CD4-positive, alpha-beta memory T cell (primary cell): ENCODE measurements around the gene FAM3D. TPM values are rescaled to one million over a fixed set of nuclear protein-coding genes. Genes with fewer than 3 reads are reported as not detected.

Experiments used
- CTCF ChIA-PET: fragments of 350-600 bp; sonication (Branson Sonifier 250); formaldehyde crosslinking; loops from one replicate; lab custom pipeline; 2021; ENCODE audit warnings: inconsistent platforms; ENCODE audit not compliant: partially characterized antibody; lab: Charles Lee
- POLR2A ChIA-PET: fragments of 350-600 bp; sonication (Branson Sonifier 250); formaldehyde crosslinking; loops from one replicate; lab custom pipeline; 2021; ENCODE audit not compliant: partially characterized antibody; lab: Charles Lee
- DNase-seq, 5 donors: peaks; one replicate each; pipeline versions ENCODE4 v3.0.0 to v3.0.0-alpha.2; 2020 to 2022; ENCODE audit warnings: mixed read lengths in 1 of 5
- H3K27ac ChIP-seq: one replicate; pipeline ENCODE4 v1.7.0; 2013; ENCODE audit warnings: low read depth, low read length
- H3K27me3 ChIP-seq: 2 replicates; pipeline ENCODE4 v1.7.0; 2013; ENCODE audit warnings: mild to moderate bottlenecking, low read length, moderate library complexity; ENCODE audit not compliant: insufficient read depth
- H3K36me3 ChIP-seq: 2 replicates; pipeline ENCODE4 v1.7.0; 2013; ENCODE audit warnings: mild to moderate bottlenecking, low read length, moderate library complexity; ENCODE audit not compliant: insufficient read depth
- H3K4me1 ChIP-seq: 2 replicates; pipeline ENCODE4 v1.7.0; 2013; ENCODE audit warnings: mild to moderate bottlenecking, low read length, moderate library complexity; ENCODE audit not compliant: insufficient read depth
- H3K4me3 ChIP-seq, 2 donors: one replicate each; pipeline ENCODE4 v1.7.0; 2013; ENCODE audit warnings: low read length in 2 of 2, mild to moderate bottlenecking in 1 of 2
- H3K9me3 ChIP-seq, 2 donors: one replicate each; pipeline ENCODE4 v1.7.0; 2013; ENCODE audit warnings: low read length in 2 of 2, control low read depth in 1 of 2; ENCODE audit not compliant: control insufficient read depth in 1 of 2
- H3K27ac Mint-ChIP-seq, 7 donors: one replicate each; pipeline ENCODE4 v1.8.0; 2020 to 2021; ENCODE audit warnings: mixed read lengths in 7 of 7, mild to moderate bottlenecking in 6 of 7, inconsistent platforms in 3 of 7, moderate library complexity in 3 of 7
- H3K27me3 Mint-ChIP-seq, 2 donors: one replicate each; pipeline ENCODE4 v1.8.0; 2020 to 2021; ENCODE audit warnings: mixed read lengths in 2 of 2
- H3K36me3 Mint-ChIP-seq, 2 donors: one replicate each; pipeline ENCODE4 v1.8.0; 2020 to 2021; ENCODE audit warnings: mixed read lengths in 2 of 2, inconsistent platforms in 1 of 2, mild to moderate bottlenecking in 1 of 2
- H3K4me1 Mint-ChIP-seq, 4 donors: one replicate each; pipeline ENCODE4 v1.8.0; 2020 to 2021; ENCODE audit warnings: mixed read lengths in 4 of 4, mild to moderate bottlenecking in 1 of 4
- H3K4me3 Mint-ChIP-seq, 8 donors: one replicate each; pipeline ENCODE4 v1.8.0; 2020 to 2021; ENCODE audit warnings: mixed read lengths in 8 of 8, mild to moderate bottlenecking in 7 of 8, moderate library complexity in 6 of 8, inconsistent platforms in 3 of 8
- H3K9me3 Mint-ChIP-seq, 8 donors: one replicate each; pipeline ENCODE4 v1.8.0; 2020 to 2021; ENCODE audit warnings: mixed read lengths in 8 of 8, mild to moderate bottlenecking in 5 of 8, inconsistent platforms in 3 of 8, moderate library complexity in 1 of 8
- intact Hi-C: fragments of 100-400 bp; cut with micrococcal nuclease; formaldehyde crosslinking; loops from one replicate; pipeline ENCODE4 v1.15.1; 2023
- polyA plus RNA-seq, 2 donors: library from polyadenylated mRNA; unstranded; fragments of 300-500 nt; fragmentation: Illumina TruSeq; gene quantifications; one replicate each; pipeline ENCODE4 v1.2.3, GENCODE V29; 2021
- total RNA-seq, 2 experiments: library from RNA; stranded (reverse); gene quantifications; one replicate each; pipeline ENCODE4 v1.2.3, GENCODE V29; 2021

Gene FAM3D
- total and polyA plus RNA-seq, 4 experiments from 2014 or later: not detected

DNA sequence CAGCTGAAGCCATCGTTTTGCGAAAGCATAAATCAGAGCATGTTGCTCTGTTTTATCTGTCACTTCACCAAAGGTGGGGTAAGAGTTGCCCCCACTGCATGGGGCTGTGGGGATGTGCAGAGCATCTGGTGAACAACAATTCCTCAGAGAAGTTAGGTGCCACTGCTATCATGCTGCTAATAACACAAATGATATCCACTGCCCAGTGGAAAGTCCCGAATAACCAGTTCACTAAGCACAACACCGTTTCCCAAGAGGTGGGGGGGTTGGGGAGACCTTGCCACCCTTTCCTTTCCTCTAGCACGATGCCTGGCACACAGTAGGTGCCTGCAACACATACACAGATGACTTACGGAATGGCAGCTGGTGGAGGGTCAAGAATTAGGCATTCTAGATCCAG is 38.6 kb downstream of the FAM3D start:
- no peak for DNase-seq
- peaks cover 0 to 3% of the 10 kb centered on the region in 2 donors for H3K27me3 Mint-ChIP-seq
- H3K36me3 ChIP-seq: no peaks in the 10 kb centered on the region
- H3K4me1 ChIP-seq: no peaks in the 10 kb centered on the region
- H3K9me3 Mint-ChIP-seq: no peaks in the 10 kb centered on the region
- intact Hi-C loops: no loop called here
- H3K36me3 Mint-ChIP-seq: no peaks in the 10 kb centered on the region
- no peak overlapping the region for H3K4me3 ChIP-seq
- H3K4me1 Mint-ChIP-seq: peaks cover 0 to 4% (median under 1%) of the 10 kb centered on the region in 4 donors
- CTCF ChIA-PET: interaction anchor here (2.7 to 9.4 kb wide), 2 partner anchors 43 to 58 kb away, joined by 5 to 94 read pairs; no protein-coding TSS in a partner anchor
- H3K4me3 Mint-ChIP-seq: no peak overlapping the region
- no peak overlapping the region for H3K27ac ChIP-seq
- no peaks in the 10 kb centered on the region for H3K27me3 ChIP-seq
- POLR2A ChIA-PET: no interaction called here
- H3K9me3 ChIP-seq: no peaks in the 10 kb centered on the region
- no peak overlapping the region for H3K27ac Mint-ChIP-seq

GRCh38 chr3:58627570-58627885 is 39.0 kb downstream of the FAM3D start:
- H3K4me3 Mint-ChIP-seq: no peak overlapping the region
- no peak overlapping the region for H3K27ac Mint-ChIP-seq
- Histone ChIP-seq H3K4me1 (no peaks in the 10 kb centered on the region), H3K9me3 (no peaks in the 10 kb centered on the region), H3K27me3 (no peaks in the 10 kb centered on the region), H3K36me3 (no peaks in the 10 kb centered on the region), H3K4me3 (no peak overlapping the region), H3K27ac (no peak overlapping the region)
- ChIA-PET CTCF (interaction anchor here (1.5 to 9.4 kb wide), 3 partner anchors 42 to 440 kb away, joined by 3 to 94 read pairs (median 5); no protein-coding TSS in a partner anchor), POLR2A (no interaction called here)
- H3K27me3 Mint-ChIP-seq: peaks cover 0 to 3% of the 10 kb centered on the region in 2 donors
- intact Hi-C loops: no loop called here
- no peaks in the 10 kb centered on the region for H3K36me3 Mint-ChIP-seq
- peaks cover 0 to 4% (median under 1%) of the 10 kb centered on the region in 4 donors for H3K4me1 Mint-ChIP-seq
- no peaks in the 10 kb centered on the region for H3K9me3 Mint-ChIP-seq
- no peak for DNase-seq

DNA sequence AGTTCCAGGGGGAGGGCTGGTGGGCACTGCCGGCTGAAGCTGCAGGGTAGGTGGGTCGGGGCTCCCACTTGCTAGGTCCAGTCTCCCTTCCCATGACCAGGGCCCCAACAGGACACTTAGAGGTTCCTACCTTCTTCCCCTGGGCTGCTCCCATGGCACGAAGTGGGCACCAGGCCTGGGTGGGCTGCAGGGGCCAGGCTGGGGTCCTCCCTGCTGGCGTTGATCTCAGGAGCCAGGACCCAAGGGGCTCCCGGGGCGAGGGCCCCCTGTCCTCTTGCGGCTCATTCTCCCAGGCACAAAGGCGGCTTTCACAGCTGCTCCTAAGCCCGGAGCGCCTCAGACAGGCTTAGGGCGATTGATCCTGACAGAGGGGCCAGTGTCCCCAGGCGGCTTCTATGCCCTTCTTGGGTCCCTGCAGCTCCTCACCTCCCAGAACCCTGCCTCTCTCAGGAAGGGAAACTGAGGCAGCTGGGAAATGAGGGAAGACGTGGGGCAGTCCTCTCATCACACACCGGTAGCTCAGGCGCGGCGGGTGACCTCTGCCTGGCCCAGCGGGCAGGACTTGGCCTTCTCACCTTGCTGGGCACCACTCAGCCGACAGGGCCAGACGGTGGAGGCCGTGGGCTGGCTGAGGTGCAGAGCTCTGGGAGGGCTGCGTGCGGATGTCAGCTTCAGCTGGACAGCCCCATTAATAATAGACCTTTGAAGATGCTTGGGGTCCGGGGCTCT is 39.6 kb downstream of the FAM3D start:
- Histone ChIP-seq H3K27me3 (no peaks in the 10 kb centered on the region), H3K27ac (no peak overlapping the region), H3K9me3 (no peaks in the 10 kb centered on the region), H3K36me3 (no peaks in the 10 kb centered on the region), H3K4me1 (no peaks in the 10 kb centered on the region), H3K4me3 (no peak overlapping the region)
- DNase-seq: no peak
- CTCF ChIA-PET: interaction anchor here (1.2 to 9.4 kb wide), 6 partner anchors 10 to 439 kb away, joined by 3 to 94 read pairs (median 4); no protein-coding TSS in a partner anchor
- POLR2A ChIA-PET: no interaction called here
- peaks cover 0 to 4% (median under 1%) of the 10 kb centered on the region in 4 donors for H3K4me1 Mint-ChIP-seq
- H3K9me3 Mint-ChIP-seq: no peaks in the 10 kb centered on the region
- no peaks in the 10 kb centered on the region for H3K36me3 Mint-ChIP-seq
- intact Hi-C loops: no loop called here
- H3K27me3 Mint-ChIP-seq: peaks cover 0 to 3% of the 10 kb centered on the region in 2 donors
- no peak overlapping the region for H3K27ac Mint-ChIP-seq
- no peak overlapping the region for H3K4me3 Mint-ChIP-seq

DNA sequence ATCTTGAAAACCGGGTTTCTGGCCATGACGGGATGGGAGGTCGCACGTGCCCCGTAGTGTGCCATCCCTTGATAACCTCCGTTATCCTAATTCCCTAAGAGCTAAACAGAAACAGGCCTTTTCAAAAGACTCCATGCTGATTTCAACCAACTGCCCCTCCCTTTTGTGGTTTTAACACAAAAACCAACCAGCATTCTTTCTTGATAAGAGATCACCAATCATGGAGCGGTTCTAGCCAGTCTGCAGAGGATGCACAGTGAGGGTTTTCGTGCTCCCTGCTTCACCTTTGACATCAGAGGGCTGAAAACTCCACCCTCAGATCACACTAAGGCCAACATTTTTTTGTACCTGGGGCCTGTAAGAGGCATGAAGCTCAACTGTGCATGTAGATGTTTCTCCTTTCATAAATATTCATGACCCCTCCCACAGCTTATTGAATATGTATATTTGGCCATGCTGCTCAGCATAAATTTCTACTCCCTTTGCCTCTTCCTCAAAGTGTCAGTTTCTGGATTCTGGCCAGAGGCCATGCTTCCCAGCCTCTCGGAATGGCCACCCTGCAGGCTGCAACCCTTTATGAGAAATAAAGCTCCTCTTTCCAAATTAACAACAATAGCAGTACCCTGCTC is 41.3 kb downstream of the FAM3D start:
- no peak overlapping the region for H3K4me3 ChIP-seq
- ChIA-PET CTCF (interaction anchor here (0.9 to 9.4 kb wide), 6 partner anchors 9 to 56 kb away, joined by 3 to 94 read pairs (median 4); no protein-coding TSS in a partner anchor), POLR2A (no interaction called here)

DNA sequence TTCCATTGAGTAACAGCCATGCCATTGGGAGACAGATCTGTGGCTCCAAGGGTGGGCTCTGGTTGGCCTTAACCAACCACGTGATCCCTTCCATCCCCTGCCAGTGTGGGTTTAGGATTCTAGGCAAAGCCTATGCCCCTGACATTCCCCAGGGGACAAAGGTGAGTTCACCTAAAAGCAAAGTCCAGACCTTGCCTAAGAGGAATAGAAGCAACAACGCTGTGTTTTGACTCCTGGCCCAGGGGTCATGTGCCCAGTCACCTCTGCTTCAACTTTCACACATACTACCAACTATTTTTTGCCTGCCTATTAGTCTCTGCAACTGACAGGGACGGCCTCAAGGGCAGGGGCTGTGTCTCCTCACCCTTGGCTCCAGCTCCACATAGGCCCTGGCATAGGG is 42.0 kb downstream of the FAM3D start:
- Mint-ChIP-seq H3K27me3 (no peaks in the 10 kb centered on the region), H3K27ac (no peak overlapping the region), H3K4me1 (peaks cover 0 to 4% (median under 1%) of the 10 kb centered on the region in 4 donors), H3K9me3 (no peaks in the 10 kb centered on the region), H3K4me3 (no peak overlapping the region), H3K36me3 (no peaks in the 10 kb centered on the region)
- Histone ChIP-seq H3K36me3 (no peaks in the 10 kb centered on the region), H3K27me3 (no peaks in the 10 kb centered on the region), H3K4me3 (no peak overlapping the region), H3K4me1 (no peaks in the 10 kb centered on the region), H3K9me3 (no peaks in the 10 kb centered on the region), H3K27ac (no peak overlapping the region)
- CTCF ChIA-PET: interaction anchor here (1.7 to 9.4 kb wide), 2 partner anchors 9 to 55 kb away, joined by 5 to 94 read pairs; no protein-coding TSS in a partner anchor
- DNase-seq: no peak
- POLR2A ChIA-PET: no interaction called here
- intact Hi-C loops: no loop called here

More for the DNA sequence above, 41.3 kb downstream of the FAM3D start:
- Histone ChIP-seq H3K36me3 (no peaks in the 10 kb centered on the region), H3K27ac (no peak overlapping the region), H3K4me1 (no peaks in the 10 kb centered on the region), H3K27me3 (no peaks in the 10 kb centered on the region), H3K9me3 (no peaks in the 10 kb centered on the region)
- H3K4me1 Mint-ChIP-seq: peaks cover 0 to 4% (median under 1%) of the 10 kb centered on the region in 4 donors
- no peak overlapping the region for H3K27ac Mint-ChIP-seq
- H3K4me3 Mint-ChIP-seq: no peak overlapping the region
- no peak for DNase-seq
- no peaks in the 10 kb centered on the region for H3K36me3 Mint-ChIP-seq
- no peaks in the 10 kb centered on the region for H3K9me3 Mint-ChIP-seq
- H3K27me3 Mint-ChIP-seq: no peaks in the 10 kb centered on the region
- intact Hi-C loops: no loop called here

DNA sequence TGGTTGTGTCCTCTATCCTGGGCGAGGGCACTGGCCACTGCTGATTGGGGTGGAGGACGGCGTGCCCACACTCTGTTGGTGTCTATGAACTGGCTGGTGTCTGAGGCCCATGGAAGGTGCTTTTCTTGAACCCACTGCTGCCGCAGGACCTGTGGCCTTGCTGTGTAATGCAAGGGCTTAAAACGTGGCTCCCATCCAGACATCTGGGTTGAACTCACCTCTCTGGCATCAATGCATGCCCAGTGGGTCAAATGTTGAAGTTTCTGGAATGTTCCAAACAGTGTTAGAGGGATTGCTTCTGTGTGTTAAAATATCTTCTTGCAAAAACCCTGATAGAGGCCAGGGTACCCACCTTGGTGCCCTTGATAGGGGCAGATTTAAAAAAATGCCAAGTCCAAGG is 42.6 kb downstream of the FAM3D start:
- POLR2A ChIA-PET: no interaction called here

GRCh38 chr3:58623478-58623877 is 43.1 kb downstream of the FAM3D start:
- Mint-ChIP-seq H3K27me3 (no peaks in the 10 kb centered on the region), H3K4me1 (peaks cover 0 to 4% (median under 1%) of the 10 kb centered on the region in 4 donors), H3K27ac (no peak overlapping the region), H3K4me3 (no peak overlapping the region), H3K9me3 (no peaks in the 10 kb centered on the region), H3K36me3 (no peaks in the 10 kb centered on the region)
- no peak for DNase-seq
- ChIA-PET POLR2A (no interaction called here), CTCF (interaction anchor here (9.4 kb wide), 1 partner anchor 54 kb away, joined by 94 read pairs; no protein-coding TSS in a partner anchor)
- Histone ChIP-seq H3K27me3 (no peaks in the 10 kb centered on the region), H3K27ac (no peak overlapping the region), H3K4me1 (no peaks in the 10 kb centered on the region), H3K9me3 (no peaks in the 10 kb centered on the region), H3K36me3 (no peaks in the 10 kb centered on the region), H3K4me3 (no peak overlapping the region)
- intact Hi-C loops: no loop called here

More for the DNA sequence above, 42.6 kb downstream of the FAM3D start:
- Histone ChIP-seq H3K4me1 (no peaks in the 10 kb centered on the region), H3K36me3 (no peaks in the 10 kb centered on the region), H3K27me3 (no peaks in the 10 kb centered on the region), H3K9me3 (no peaks in the 10 kb centered on the region), H3K4me3 (no peak overlapping the region), H3K27ac (no peak overlapping the region)
- no peak for DNase-seq
- CTCF ChIA-PET: interaction anchor here (9.4 kb wide), 1 partner anchor 54 kb away, joined by 94 read pairs; no protein-coding TSS in a partner anchor
- H3K4me3 Mint-ChIP-seq: no peak overlapping the region
- H3K27ac Mint-ChIP-seq: no peak overlapping the region
- H3K27me3 Mint-ChIP-seq: no peaks in the 10 kb centered on the region
- H3K9me3 Mint-ChIP-seq: no peaks in the 10 kb centered on the region
- peaks cover 0 to 4% (median under 1%) of the 10 kb centered on the region in 4 donors for H3K4me1 Mint-ChIP-seq
- H3K36me3 Mint-ChIP-seq: no peaks in the 10 kb centered on the region
- intact Hi-C loops: no loop called here
